ENCODE data around the gene PCDH9. TPM values are rescaled to one million over a fixed set of nuclear protein-coding genes. Genes with fewer than 3 reads are reported as not detected.

PCDH9 gene
- total and polyA plus RNA-seq, 10 of the 15 experiments (the other 5 are each of a cell fraction or from before 2014, with no cell fraction given) = 0.02 to 2.3 (median 0.05) TPM; not detected in 1

- no peak overlapping the region for H3K27ac ChIP-seq (ENCODE audit: control insufficient read depth, insufficient read depth)
- DNase-seq (ENCODE audit: low read depth, low spot score) = no peak
- TF ChIP-seq NFXL1 (IDR thresholded peaks at IDR 0.05; ENCODE audit: borderline replicate concordance) = no peak
- TF ChIP-seq ELK1 (IDR thresholded peaks at IDR 0.05; ENCODE audit: low read depth, low read length) = no peak
- TF ChIP-seq SPI1 (IDR thresholded peaks at IDR 0.05; ENCODE audit: borderline replicate concordance, insufficient read depth, low read depth, low read length) = no peak
- no peak for TF ChIP-seq JUNB (IDR thresholded peaks at IDR 0.05)
- TF ChIP-seq BHLHE40 (IDR thresholded peaks at IDR 0.05; ENCODE audit: borderline replicate concordance in 1 of 2, low read depth in 2 of 2, low read length in 1 of 2) = no peak
- TF ChIP-seq, protein P1, sequence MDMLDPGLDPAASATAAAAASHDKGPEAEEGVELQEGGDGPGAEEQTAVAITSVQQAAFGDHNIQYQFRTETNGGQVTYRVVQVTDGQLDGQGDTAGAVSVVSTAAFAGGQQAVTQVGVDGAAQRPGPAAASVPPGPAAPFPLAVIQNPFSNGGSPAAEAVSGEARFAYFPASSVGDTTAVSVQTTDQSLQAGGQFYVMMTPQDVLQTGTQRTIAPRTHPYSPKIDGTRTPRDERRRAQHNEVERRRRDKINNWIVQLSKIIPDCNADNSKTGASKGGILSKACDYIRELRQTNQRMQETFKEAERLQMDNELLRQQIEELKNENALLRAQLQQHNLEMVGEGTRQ (IDR thresholded peaks at IDR 0.05; ENCODE audit: borderline replicate concordance, low read depth, low read length) = no peak
- TF ChIP-seq REST (IDR thresholded peaks at IDR 0.05; ENCODE audit: low read depth, low read length) = no peak
- no peak for TF ChIP-seq STAT3 (IDR thresholded peaks at IDR 0.05; ENCODE audit: low read depth, low read length)
- no peak for TF ChIP-seq NFYB (IDR thresholded peaks at IDR 0.05; ENCODE audit: insufficient read depth, low read depth, low read length)
- TF ChIP-seq NFIC (IDR thresholded peaks at IDR 0.05; ENCODE audit: low read depth, low read length) = no peak
- TF ChIP-seq ZZZ3 (IDR thresholded peaks at IDR 0.05; ENCODE audit: control insufficient read depth, insufficient read length, low read depth) = no peak
- no peak for TF ChIP-seq ASH2L (IDR thresholded peaks at IDR 0.05; ENCODE audit: borderline replicate concordance, low read depth)
- TF ChIP-seq HDAC6 (IDR thresholded peaks at IDR 0.05; ENCODE audit: unreplicated experiment) = no peak
- no peak for TF ChIP-seq NFYA (IDR thresholded peaks at IDR 0.05; ENCODE audit: borderline replicate concordance, low read depth, low read length)
- no peak for TF ChIP-seq PAX5 (IDR thresholded peaks at IDR 0.05; ENCODE audit: borderline replicate concordance, low read depth, low read length)
- TF ChIP-seq SUZ12 (IDR thresholded peaks at IDR 0.05; ENCODE audit: unreplicated experiment) = no peak
- no peak for TF ChIP-seq WRNIP1 (IDR thresholded peaks at IDR 0.05; ENCODE audit: borderline replicate concordance, low read depth, low read length)
- no peak for TF ChIP-seq KDM1A (IDR thresholded peaks at IDR 0.05; ENCODE audit: borderline replicate concordance)
- TF ChIP-seq ZNF217 (IDR thresholded peaks at IDR 0.05) = no peak
- no peak for TF ChIP-seq ZBED1 (IDR thresholded peaks at IDR 0.05; ENCODE audit: borderline replicate concordance)
- no peaks in the 10 kb centered on the region for H3K9me3 ChIP-seq (replicated peaks; ENCODE audit: control insufficient read depth, insufficient read depth, low read length)
- no peak overlapping the region for H3K4me3 ChIP-seq
- H3K4me2 ChIP-seq (ENCODE audit: control insufficient read depth, insufficient read depth) = no peak overlapping the region
- H3K9ac ChIP-seq (ENCODE audit: control insufficient read depth, insufficient read depth, low read length) = no peak overlapping the region
- no peak for ATAC-seq
- in situ Hi-C loops (cut with MboI) = no loop called here
- WGBS (ENCODE audit: insufficient coverage, insufficient replicate concordance, low lambda C conversion rate, missing lambda C conversion rate) = 10% methylated on average over 7 of the region's 7 CpGs
- ChIA-PET SMC1A (ENCODE audit: uncharacterized antibody, unreplicated experiment) (no interaction called here), POLR2A (no interaction called here), RAD21 (ENCODE audit: unreplicated experiment) (no interaction called here), CTCF (no interaction called here)
- FAIRE-seq = no peak
- no peaks in the 10 kb centered on the region for H3K4me1 ChIP-seq (ENCODE audit: control insufficient read depth, insufficient read depth, low read length)
- H3K27me3 ChIP-seq (replicated peaks in 1 of 2; ENCODE audit: control insufficient read depth in 2 of 2, insufficient read depth in 2 of 2, low read length in 1 of 2) = no peaks in the 10 kb centered on the region
- H4K20me1 ChIP-seq (ENCODE audit: control insufficient read depth, insufficient read depth) = no peaks in the 10 kb centered on the region
- H2AFZ ChIP-seq (ENCODE audit: control insufficient read depth, low read depth, low read length) = no peak overlapping the region
- no TSS peak for BruUV-seq (replicated peaks)
- H3K36me3 ChIP-seq (ENCODE audit: control insufficient read depth in 2 of 2, insufficient read depth in 2 of 2, low read length in 1 of 2) = no peaks in the 10 kb centered on the region
- intact Hi-C loops (cut with micrococcal nuclease; ENCODE audit: unreplicated experiment) = no loop called here
- no peaks in the 10 kb centered on the region for H3K79me2 ChIP-seq (ENCODE audit: control insufficient read depth, insufficient read depth, low read length)
Measured at GRCh38 chr13:67003743-67004142, 226.4 kb downstream of the PCDH9 start.
